OCI-LY7 (cell line): ENCODE data around the gene ADD3. TPM values are rescaled to one million over a fixed set of nuclear protein-coding genes. Genes with fewer than 3 reads are reported as not detected.
"Not testable (repeated sequence)": the region's sequence is repeated elsewhere in the genome, so short reads cannot be mapped to it uniquely, and the experiment has no call there.

ENCODE experiments used
- BruUV-seq: library from RNA; stranded (reverse); fragments of 400-500 nt; replicated peaks from 2 replicates; lab custom pipeline; 2021; lab: Mats Ljungman, UMichigan
- CTCF ChIA-PET: fragments of 300-600 bp; sonication (Branson Sonifier 250); formaldehyde crosslinking; loops from one replicate; lab custom pipeline; 2022; ENCODE audit warnings: antibody characterized with exemption; ENCODE audit not compliant: unreplicated experiment; lab: Charles Lee
- POLR2A ChIA-PET: fragments of 300-600 bp; sonication (Branson Sonifier 250); formaldehyde crosslinking; loops from one replicate; lab custom pipeline; 2022; ENCODE audit warnings: antibody characterized with exemption; lab: Charles Lee
- DNase-seq: peaks from one replicate; pipeline ENCODE4 v3.0.0-alpha.2; 2015; ENCODE audit warnings: low spot score
- H2AFZ ChIP-seq: fragments of 200-600 bp; sonication (generic), shearing (Covaris generic); 2 replicates; pipeline ENCODE4 v1.6.1; 2014; ENCODE audit warnings: mild to moderate bottlenecking, antibody characterized with exemption, low read length, moderate library complexity
- H3K27ac ChIP-seq: fragments of 200-600 bp; sonication (generic); 2 replicates; pipeline ENCODE4 v1.5.1; 2014; ENCODE audit warnings: mixed run types, low read depth, mild to moderate bottlenecking, moderate library complexity, low read length, inconsistent platforms; ENCODE audit not compliant: poor library complexity, severe bottlenecking
- H3K36me3 ChIP-seq: fragments of 200-600 bp; sonication (generic); 2 replicates; pipeline ENCODE4 v1.6.1; 2014; ENCODE audit warnings: mild to moderate bottlenecking, antibody characterized with exemption, low read length, moderate library complexity, mixed read lengths; ENCODE audit not compliant: insufficient read depth
- H3K4me1 ChIP-seq: fragments of 200-600 bp; sonication (generic); 2 replicates; pipeline ENCODE4 v1.5.1; 2014; ENCODE audit warnings: mild to moderate bottlenecking, low read length; ENCODE audit not compliant: insufficient read depth, poor library complexity, severe bottlenecking
- H3K4me2 ChIP-seq: fragments of 200-600 bp; sonication (generic); 2 replicates; pipeline ENCODE4 v1.6.1; 2014; ENCODE audit warnings: mild to moderate bottlenecking, low read length
- H3K4me3 ChIP-seq: fragments of 200-600 bp; sonication (generic); 2 replicates; pipeline ENCODE4 v1.5.1; 2014; ENCODE audit warnings: mild to moderate bottlenecking, low read depth, low read length; ENCODE audit not compliant: poor library complexity, severe bottlenecking
- H3K79me2 ChIP-seq: fragments of 200-600 bp; sonication (generic); 2 replicates; pipeline ENCODE4 v1.6.1; 2016; ENCODE audit warnings: low read depth, mild to moderate bottlenecking, low read length, moderate library complexity, mixed read lengths; ENCODE audit not compliant: insufficient read depth
- H3K9me2 ChIP-seq: fragments of 200-600 bp; sonication (generic); 2 replicates; pipeline ENCODE4 v1.6.1; 2016; ENCODE audit warnings: mild to moderate bottlenecking, low read length, mixed read lengths; ENCODE audit not compliant: insufficient read depth
- H3K9me3 ChIP-seq: fragments of 200-600 bp; sonication (generic); 2 replicates; pipeline ENCODE4 v1.6.1; 2014; ENCODE audit warnings: mild to moderate bottlenecking, mixed run types, low read length, mixed read lengths
- H4K20me1 ChIP-seq: fragments of 200-600 bp; sonication (generic); 2 replicates; pipeline ENCODE4 v1.6.1; 2014; ENCODE audit warnings: mild to moderate bottlenecking, antibody characterized with exemption, low read length, moderate library complexity, mixed read lengths; ENCODE audit not compliant: insufficient read depth
- CTCF ChIP-seq: fragments of 200-600 bp; sonication (generic); conservative IDR thresholded peaks from 2 replicates; pipeline ENCODE4 v1.5.1; 2014; ENCODE audit warnings: mild to moderate bottlenecking, antibody characterized with exemption, low read length, moderate library complexity, mixed read lengths
- EZH2phosphoT487 ChIP-seq: fragments of 200-600 bp; sonication (generic); IDR thresholded peaks from 2 replicates; pipeline ENCODE4 v1.6.1; 2018; ENCODE audit warnings: low read depth, borderline replicate concordance, mild to moderate bottlenecking, mixed run types, antibody characterized with exemption, low read length, moderate library complexity, mixed read lengths
- intact Hi-C: fragments of 100-400 bp; cut with micrococcal nuclease; formaldehyde crosslinking; loops from one replicate; pipeline ENCODE4 v1.10.0; 2022; ENCODE audit not compliant: unreplicated experiment
- total RNA-seq, 2 experiments: library from RNA; depleted of rRNA in 1 of 2; stranded (reverse); fragments of >200 nt in 1 of 2; shearing (Covaris generic) in 1 of 2; gene quantifications; 2 replicates each; pipeline ENCODE4 v1.2.3, GENCODE V29; 2014 to 2022

Gene ADD3
- total RNA-seq, 2 experiments from 2014 or later: 75.8 to 89.7 TPM

- H4K20me1 ChIP-seq: peaks cover 8% of the 10 kb centered on the region; the same call in 1 of the 2 replicates
- no peak overlapping the region for H3K27ac ChIP-seq
- peaks cover 10% of the 10 kb centered on the region; the same call in 1 of the 2 replicates for H3K9me3 ChIP-seq
- no peak for DNase-seq
- H3K4me2 ChIP-seq: no peak overlapping the region
- no peak overlapping the region for H3K4me3 ChIP-seq
- H3K79me2 ChIP-seq: peaks cover 43% of the 10 kb centered on the region
- no TSS peak for BruUV-seq
- no peak for TF ChIP-seq EZH2phosphoT487
- TF ChIP-seq CTCF: no peak
- CTCF ChIA-PET: no interaction called here
- H2AFZ ChIP-seq: no peak overlapping the region
- intact Hi-C loops: no loop called here
- no peaks in the 10 kb centered on the region for H3K4me1 ChIP-seq
- H3K36me3 ChIP-seq: peaks cover 8% of the 10 kb centered on the region; the same call in 1 of the 2 replicates
- POLR2A ChIA-PET: interaction anchor here (1.2 kb wide), 1 partner anchor 12 kb away, joined by 3 read pairs; no protein-coding TSS in a partner anchor
- H3K9me2 ChIP-seq: no peaks in the 10 kb centered on the region
These were observed 35.1 kb downstream of the ADD3 start for GRCh38 chr10:110042891-110043290.

- POLR2A ChIA-PET: no interaction called here
- H3K27ac ChIP-seq: no peak overlapping the region
- no peaks in the 10 kb centered on the region for H3K9me2 ChIP-seq
- H2AFZ ChIP-seq: no peak overlapping the region
- DNase-seq: no peak
- H3K4me3 ChIP-seq: no peak overlapping the region
- BruUV-seq: no TSS peak
- intact Hi-C loops: no loop called here
- no peaks in the 10 kb centered on the region for H3K4me1 ChIP-seq
- no peak overlapping the region for H3K4me2 ChIP-seq
- peaks cover 43% of the 10 kb centered on the region for H3K79me2 ChIP-seq
- CTCF ChIA-PET: no interaction called here
- H3K36me3 ChIP-seq: peaks cover 18% of the 10 kb centered on the region; the same call in 1 of the 2 replicates
- TF ChIP-seq CTCF (no peak), EZH2phosphoT487 (no peak)
- H4K20me1 ChIP-seq: no peaks in the 10 kb centered on the region; the same call in 1 of the 2 replicates
- peaks cover 16% of the 10 kb centered on the region; the same call in 1 of the 2 replicates for H3K9me3 ChIP-seq
These were observed 36.9 kb downstream of the ADD3 start for GRCh38 chr10:110044681-110045080.

- Histone ChIP-seq H3K4me1 (no peaks in the 10 kb centered on the region), H2AFZ (no peak overlapping the region), H3K9me3 (peaks cover 16% of the 10 kb centered on the region; the same call in 1 of the 2 replicates), H3K27ac (no peak overlapping the region), H3K4me3 (no peak overlapping the region), H4K20me1 (no peaks in the 10 kb centered on the region), H3K36me3 (peaks cover 18% of the 10 kb centered on the region; the same call in 1 of the 2 replicates), H3K4me2 (no peak overlapping the region), H3K9me2 (no peaks in the 10 kb centered on the region), H3K79me2 (peaks cover 36% of the 10 kb centered on the region; the same call in 1 of the 2 replicates)
- no peak for DNase-seq
- intact Hi-C loops: no loop called here
- ChIA-PET POLR2A (interaction anchor here (0.7 to 1.9 kb wide), 9 partner anchors 8 to 89 kb away, joined by 3 to 6 read pairs (median 3); no protein-coding TSS in a partner anchor), CTCF (no interaction called here)
- no TSS peak for BruUV-seq
- no peak for TF ChIP-seq CTCF
These were observed 38.0 kb downstream of the ADD3 start for GRCh38 chr10:110045772-110046171.

GRCh38 chr10:110048145-110048544 is 40.4 kb downstream of the ADD3 start:
- DNase-seq, H2AFZ ChIP-seq, H3K4me3 ChIP-seq, BruUV-seq, H3K4me1 ChIP-seq, H3K9me2 ChIP-seq, H3K27ac ChIP-seq, CTCF ChIA-PET, H4K20me1 ChIP-seq, H3K4me2 ChIP-seq, intact Hi-C loops: not testable (repeated sequence)
- Histone ChIP-seq H3K79me2 (peaks cover 27% of the 10 kb centered on the region; the same call in 1 of the 2 replicates), H3K9me3 (peaks cover 16% of the 10 kb centered on the region; the same call in 1 of the 2 replicates), H3K36me3 (peaks cover 18% of the 10 kb centered on the region; the same call in 1 of the 2 replicates)
- POLR2A ChIA-PET: interaction anchor here (0.8 kb wide), 1 partner anchor 16 kb away, joined by 3 read pairs; no protein-coding TSS in a partner anchor
